Lung (tissue), 12 donors: ENCODE data around the gene DCP1B. TPM values are rescaled to one million over a fixed set of nuclear protein-coding genes. Genes with fewer than 3 reads are reported as not detected.
A peak's percentile ranks its signal among the peaks of the same experiment; 100 is the strongest.

Experiments
- ATAC-seq: fragments of 200-7000 bp; cut with Tn5 transposase; one replicate; pipeline ENCODE4 v1.9.1; 2020; ENCODE audit warnings: moderate number of reproducible peaks; ENCODE audit not compliant: insufficient read depth, low FRiP score
- DNase-seq, 3 donors: peaks; one replicate each; pipeline ENCODE4 v3.0.0-alpha.2; 2013 to 2017
- H3K27ac ChIP-seq, 2 donors: one replicate each; pipeline ENCODE4 v1.5.1; 2013; ENCODE audit warnings: mild to moderate bottlenecking in 2 of 2, moderate library complexity in 2 of 2, control low read depth in 1 of 2, inconsistent platforms in 1 of 2, low read depth in 1 of 2, low read length in 1 of 2
- H3K27me3 ChIP-seq, 3 donors: one replicate each; pipeline ENCODE4 v1.5.1; 2013; ENCODE audit warnings: low read length in 2 of 3; ENCODE audit not compliant: control insufficient read depth in 3 of 3, insufficient read depth in 3 of 3
- H3K36me3 ChIP-seq, 4 donors: one replicate each; pipeline ENCODE4 v1.5.1; 2013; ENCODE audit warnings: low read length in 4 of 4, mild to moderate bottlenecking in 1 of 4, moderate library complexity in 1 of 4; ENCODE audit not compliant: control insufficient read depth in 4 of 4, insufficient read depth in 4 of 4
- H3K4me1 ChIP-seq, 5 donors: one replicate each; pipeline ENCODE4 v1.5.1; 2013; ENCODE audit warnings: low read length in 5 of 5, mild to moderate bottlenecking in 2 of 5, moderate library complexity in 1 of 5; ENCODE audit not compliant: control insufficient read depth in 5 of 5, insufficient read depth in 5 of 5
- H3K4me3 ChIP-seq: one replicate; pipeline ENCODE4 v1.5.1; 2013; ENCODE audit warnings: mild to moderate bottlenecking, control low read depth, moderate library complexity
- H3K9ac ChIP-seq, 2 donors: one replicate each; pipeline ENCODE4 v1.5.1; 2013; ENCODE audit warnings: low read length in 2 of 2, control low read depth in 1 of 2; ENCODE audit not compliant: insufficient read depth in 1 of 2
- H3K9me3 ChIP-seq, 4 donors: one replicate each; pipeline ENCODE4 v1.5.1; 2013; ENCODE audit warnings: low read length in 3 of 4, mild to moderate bottlenecking in 1 of 4, moderate library complexity in 1 of 4; ENCODE audit not compliant: control insufficient read depth in 4 of 4, insufficient read depth in 3 of 4
- WGBS, 2 donors: extraction: QIAGEN DNeasy Blood & Tissue Kit; methylation state at CpG; one replicate each; pipeline ENCODE4 v1.1.7; 2013; 5-methylcytosine and 5-hydroxymethylcytosine counted together
- polyA plus RNA-seq, 2 donors: library from polyadenylated mRNA; stranded (reverse); fragments of 200-250 nt; gene quantifications; one replicate each; pipeline ENCODE4 v1.2.1, GENCODE V29; 2013
- total RNA-seq, 2 donors: library from RNA; depleted of rRNA in 1 of 2; stranded (reverse); fragments of >200 nt in 1 of 2; gene quantifications; one replicate each; pipeline ENCODE4 v1.2.1, GENCODE V29; 2014 to 2021
- TF ChIP-seq, protein P1 (sequence below): IDR thresholded peaks from 2 replicates; pipeline ENCODE4 v1.5.1; 2012; ENCODE audit warnings: mild to moderate bottlenecking; ENCODE audit errors: control extremely low read depth, extremely low read depth
- donor health status: control.
- donor health status: control.
- donor health status: Bipolar disorder and iron deficiency.
- donor health status: healthy.
- donor health status: DM: yes; HTN: yes; CAD: no.

Gene DCP1B
- total and polyA plus RNA-seq, 4 donors = 4.2 to 13.2 (median 8.7) TPM

DNA sequence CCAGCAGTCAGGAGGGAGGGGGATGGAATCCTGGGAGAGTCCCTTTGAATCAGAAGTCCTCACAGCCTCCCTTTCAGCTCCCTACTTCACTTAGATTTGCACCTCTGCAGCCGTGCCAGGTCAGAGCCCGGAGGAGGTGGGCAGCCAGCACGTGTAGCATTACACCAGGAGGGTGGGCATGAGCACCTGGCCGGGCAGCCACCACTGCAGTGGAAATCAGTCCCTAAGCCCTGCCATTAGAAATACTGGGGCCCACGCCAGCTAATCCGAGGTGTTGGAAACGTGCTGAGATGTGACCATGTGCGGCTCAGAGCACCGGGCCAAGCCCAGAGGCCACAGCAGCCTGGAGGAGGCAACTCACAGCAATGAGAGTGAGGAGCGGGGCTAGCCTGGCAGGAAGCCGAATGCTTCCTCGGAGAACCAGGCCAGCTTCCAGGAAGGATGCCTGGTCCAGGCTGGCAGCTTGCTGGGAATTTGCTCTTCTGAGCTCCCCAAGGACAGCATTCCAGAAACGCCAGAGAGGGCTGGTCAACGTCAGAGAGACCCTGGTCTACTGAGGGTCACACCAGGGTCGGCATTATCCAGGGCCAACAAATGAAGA lies 76.4 kb downstream of the DCP1B start:
- Histone ChIP-seq H3K9ac (no peak overlapping the region), H3K4me3 (no peak overlapping the region), H3K4me1 (peaks cover 0 to 1% (median 0%) of the 10 kb centered on the region in 5 donors), H3K27ac (no peak overlapping the region), H3K36me3 (no peaks in the 10 kb centered on the region), H3K9me3 (no peaks in the 10 kb centered on the region), H3K27me3 (peaks cover 0 to 5% (median 0%) of the 10 kb centered on the region in 3 donors)
- no peak for ATAC-seq
- WGBS, 2 donors = 72 to 91% methylated on average over 14 to 15 of the region's 15 CpGs
- DNase-seq = no peak
- TF ChIP-seq, protein P1, sequence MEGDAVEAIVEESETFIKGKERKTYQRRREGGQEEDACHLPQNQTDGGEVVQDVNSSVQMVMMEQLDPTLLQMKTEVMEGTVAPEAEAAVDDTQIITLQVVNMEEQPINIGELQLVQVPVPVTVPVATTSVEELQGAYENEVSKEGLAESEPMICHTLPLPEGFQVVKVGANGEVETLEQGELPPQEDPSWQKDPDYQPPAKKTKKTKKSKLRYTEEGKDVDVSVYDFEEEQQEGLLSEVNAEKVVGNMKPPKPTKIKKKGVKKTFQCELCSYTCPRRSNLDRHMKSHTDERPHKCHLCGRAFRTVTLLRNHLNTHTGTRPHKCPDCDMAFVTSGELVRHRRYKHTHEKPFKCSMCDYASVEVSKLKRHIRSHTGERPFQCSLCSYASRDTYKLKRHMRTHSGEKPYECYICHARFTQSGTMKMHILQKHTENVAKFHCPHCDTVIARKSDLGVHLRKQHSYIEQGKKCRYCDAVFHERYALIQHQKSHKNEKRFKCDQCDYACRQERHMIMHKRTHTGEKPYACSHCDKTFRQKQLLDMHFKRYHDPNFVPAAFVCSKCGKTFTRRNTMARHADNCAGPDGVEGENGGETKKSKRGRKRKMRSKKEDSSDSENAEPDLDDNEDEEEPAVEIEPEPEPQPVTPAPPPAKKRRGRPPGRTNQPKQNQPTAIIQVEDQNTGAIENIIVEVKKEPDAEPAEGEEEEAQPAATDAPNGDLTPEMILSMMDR = no peak

DNA sequence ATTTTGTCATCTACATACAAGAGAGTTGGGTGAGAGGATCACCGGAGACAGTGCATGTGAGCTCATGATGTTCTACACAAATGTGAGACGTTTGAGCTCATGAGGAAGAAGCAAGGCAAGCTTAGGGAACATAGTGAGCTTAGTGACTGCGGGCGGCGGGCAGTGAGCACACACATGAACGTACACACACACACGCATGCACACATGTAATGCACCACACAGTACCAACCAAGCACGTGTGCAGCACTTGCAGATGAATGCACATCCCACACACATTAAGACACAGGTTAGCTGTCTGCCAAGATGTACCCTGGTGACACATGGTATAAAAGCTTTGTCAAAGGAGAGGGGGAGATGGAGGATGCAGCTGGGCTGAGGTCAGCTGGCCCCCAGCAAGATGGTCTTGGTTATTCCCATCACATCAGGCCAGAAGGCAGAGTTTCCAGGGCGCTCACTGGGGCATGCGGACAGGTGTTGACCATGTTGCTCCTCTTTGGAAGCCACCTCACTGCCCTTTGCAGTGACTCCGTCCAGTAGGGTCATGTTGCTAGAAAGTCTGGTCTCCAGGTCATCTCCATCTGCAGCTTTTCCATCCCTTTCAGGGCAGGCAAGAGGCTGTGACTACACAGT lies 77.1 kb downstream of the DCP1B start:
- Histone ChIP-seq H3K27me3 (peaks cover 0 to 3% (median 0%) of the 10 kb centered on the region in 3 donors), H3K9me3 (no peaks in the 10 kb centered on the region), H3K4me3 (no peak overlapping the region), H3K27ac (no peak overlapping the region), H3K9ac (no peak overlapping the region), H3K4me1 (no peaks in the 10 kb centered on the region), H3K36me3 (no peaks in the 10 kb centered on the region)
- ATAC-seq (no peak), DNase-seq (no peak)
- 90 to 96% methylated on average over 11 of the region's 11 CpGs for WGBS, 2 donors
- TF ChIP-seq, protein P1 = no peak

DNA sequence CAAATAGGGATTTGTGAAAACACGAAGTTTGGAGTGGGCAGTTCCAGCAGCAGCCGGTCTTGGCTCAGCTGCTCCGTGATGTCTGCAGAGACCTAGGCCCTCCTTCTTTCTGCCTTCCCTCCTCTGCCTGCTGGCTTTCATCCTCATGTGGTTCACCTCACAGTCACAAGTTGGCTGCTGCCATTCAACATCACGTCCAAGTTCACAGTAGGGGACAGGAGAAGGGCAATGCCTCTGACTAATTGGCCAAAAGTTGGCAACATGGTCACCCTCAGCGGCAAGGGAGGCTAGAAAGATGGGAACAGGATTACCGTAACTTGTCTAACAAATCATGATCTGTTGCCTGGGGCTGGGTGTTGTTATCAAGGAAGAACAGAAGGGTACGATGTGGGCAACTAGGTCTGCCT lies 78.0 kb downstream of the DCP1B start:
- no peak for ATAC-seq
- H3K4me3 ChIP-seq = no peak overlapping the region
- TF ChIP-seq, protein P1 = no peak
- no peaks in the 10 kb centered on the region for H3K4me1 ChIP-seq
- 85 to 94% methylated on average over 7 of the region's 7 CpGs for WGBS, 2 donors
- no peak overlapping the region for H3K9ac ChIP-seq
- H3K27me3 ChIP-seq = peaks cover 0 to 3% (median 0%) of the 10 kb centered on the region in 3 donors
- H3K27ac ChIP-seq = no peak overlapping the region
- peak in 1 of 3 donors; percentile 4 for DNase-seq
- no peaks in the 10 kb centered on the region for H3K9me3 ChIP-seq
- H3K36me3 ChIP-seq = no peaks in the 10 kb centered on the region
